Fibroblast of lung (primary cell): Measurements from ENCODE around the gene CLSTN2.

Experiments used
- CTCF ChIP-seq, 2 donors: IDR thresholded peaks in 1 of 2; conservative IDR thresholded peaks in 1 of 2; 1 replicate in 1 of 2; 2 replicates in 1 of 2; pipeline ENCODE4 v1.5.1; 2011 to 2012; ENCODE audit warnings: low read length in 2 of 2, control low read depth in 1 of 2, inconsistent platforms in 1 of 2, low read depth in 1 of 2, mild to moderate bottlenecking in 1 of 2
- EZH2 ChIP-seq: IDR thresholded peaks from 2 replicates; pipeline ENCODE4 v1.5.1; 2012; ENCODE audit warnings: low read length, control low read depth, mild to moderate bottlenecking; ENCODE audit errors: missing control alignments

DNA sequence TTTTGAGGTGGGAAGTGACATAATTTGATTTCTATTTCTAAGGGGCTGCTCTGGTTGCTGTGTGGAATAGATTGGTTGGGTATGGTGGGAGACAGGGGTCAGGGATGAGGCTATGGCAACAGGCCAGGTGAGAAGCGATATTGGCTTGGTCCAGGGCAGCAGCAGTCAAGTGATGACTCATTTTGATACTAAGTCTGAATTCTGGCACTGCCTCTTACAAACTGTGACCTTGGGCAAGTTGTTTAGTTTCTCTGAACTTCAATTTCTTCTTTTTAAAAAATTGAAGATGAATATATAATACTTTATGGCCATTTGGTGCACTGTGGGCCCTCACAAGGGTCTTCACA lies 40.4 kb upstream of the CLSTN2 start:
- TF ChIP-seq CTCF (conservative IDR thresholded peaks at IDR 0.05 in 1 of 2, IDR thresholded peaks at IDR 0.05 in 1 of 2; ENCODE audit: low read depth in 1 of 2, low read length in 2 of 2): no peak
- TF ChIP-seq EZH2: no peak
